ENCODE results near the gene PARD3B.

PARD3B gene

GRCh38 chr2:205387350-205388055 is 842.2 kb downstream of the PARD3B start:
- in situ Hi-C loops (cut with MboI; ENCODE audit: low sequenced_read_pairs, unreplicated experiment), result no loop called here
- no peak for TF ChIP-seq CTCF (IDR thresholded peaks at IDR 0.05; ENCODE audit: borderline replicate concordance, control extremely low read depth, extremely low read depth, insufficient read depth, missing control alignments)

GRCh38 chr2:205390866-205391265 is 845.6 kb downstream of the PARD3B start:
- in situ Hi-C loops (cut with MboI; ENCODE audit: low sequenced_read_pairs, unreplicated experiment), result no loop called here

More at GRCh38 chr2:205387350-205388055, 842.2 kb downstream of the PARD3B start:
- DNase-seq (ENCODE audit: low spot score), result no peak

GRCh38 chr2:205401511-205401910 is 856.2 kb downstream of the PARD3B start:
- no peak for TF ChIP-seq CTCF (IDR thresholded peaks at IDR 0.05; ENCODE audit: borderline replicate concordance, control extremely low read depth, extremely low read depth, insufficient read depth, missing control alignments)
- no peak for DNase-seq (ENCODE audit: low spot score)
- in situ Hi-C loops (cut with MboI; ENCODE audit: low sequenced_read_pairs, unreplicated experiment), result no loop called here

More at GRCh38 chr2:205390866-205391265, 845.6 kb downstream of the PARD3B start:
- TF ChIP-seq CTCF (IDR thresholded peaks at IDR 0.05; ENCODE audit: borderline replicate concordance, control extremely low read depth, extremely low read depth, insufficient read depth, missing control alignments), result no peak
- no peak for DNase-seq (ENCODE audit: low spot score)

GRCh38 chr2:205402011-205402410 is 856.7 kb downstream of the PARD3B start:
- no peak for TF ChIP-seq CTCF (IDR thresholded peaks at IDR 0.05; ENCODE audit: borderline replicate concordance, control extremely low read depth, extremely low read depth, insufficient read depth, missing control alignments)
- in situ Hi-C loops (cut with MboI; ENCODE audit: low sequenced_read_pairs, unreplicated experiment), result no loop called here
- DNase-seq (ENCODE audit: low spot score), result no peak

- no peak for DNase-seq (ENCODE audit: low spot score)
- in situ Hi-C loops (cut with MboI; ENCODE audit: low sequenced_read_pairs, unreplicated experiment), result no loop called here
- no peak for TF ChIP-seq CTCF (IDR thresholded peaks at IDR 0.05; ENCODE audit: borderline replicate concordance, control extremely low read depth, extremely low read depth, insufficient read depth, missing control alignments)
Measured at GRCh38 chr2:205403244-205403825, 858.1 kb downstream of the PARD3B start.

- no peak for DNase-seq (ENCODE audit: low spot score)
- no peak for TF ChIP-seq CTCF (IDR thresholded peaks at IDR 0.05; ENCODE audit: borderline replicate concordance, control extremely low read depth, extremely low read depth, insufficient read depth, missing control alignments)
- in situ Hi-C loops (cut with MboI; ENCODE audit: low sequenced_read_pairs, unreplicated experiment), result no loop called here
Measured at GRCh38 chr2:205405194-205405593, 859.9 kb downstream of the PARD3B start.

All from GM13976 (cell line).